IMR-90 (cell line): Measurements from ENCODE around the gene TGFBI.

Experiments used
- BHLHE40 ChIP-seq: fragments of 150-350 bp; IDR thresholded peaks from 2 replicates; pipeline ENCODE4 v1.6.1; 2016; ENCODE audit warnings: mild to moderate bottlenecking, low read depth, low read length
- CHD1 ChIP-seq: IDR thresholded peaks from 2 replicates; pipeline ENCODE4 v1.6.1; 2012; ENCODE audit warnings: low read depth, low read length, improper control_type of control experiment
- CTCF ChIP-seq: conservative IDR thresholded peaks from 2 replicates; pipeline ENCODE4 v1.5.1; 2012; ENCODE audit warnings: mild to moderate bottlenecking, low read depth, low read length, improper control_type of control experiment
- ELK1 ChIP-seq: fragments of 150-350 bp; IDR thresholded peaks from 2 replicates; pipeline ENCODE4 v1.6.1; 2016; ENCODE audit warnings: low read depth, mild to moderate bottlenecking, low read length, moderate library complexity, borderline replicate concordance
- FOS ChIP-seq: fragments of 150-350 bp; IDR thresholded peaks from 2 replicates; pipeline ENCODE4 v1.6.1; 2016; ENCODE audit warnings: low read depth, low read length
- MAZ ChIP-seq: IDR thresholded peaks from 2 replicates; pipeline ENCODE4 v1.6.1; 2012; ENCODE audit warnings: low read depth, mild to moderate bottlenecking, low read length, improper control_type of control experiment, moderate library complexity, borderline replicate concordance
- MXI1 ChIP-seq: IDR thresholded peaks from 2 replicates; pipeline ENCODE4 v1.6.1; 2012; ENCODE audit warnings: low read depth, mild to moderate bottlenecking, low read length, moderate library complexity, borderline replicate concordance
- POLR2A ChIP-seq: IDR thresholded peaks from 2 replicates; pipeline ENCODE4 v1.6.1; 2012; ENCODE audit warnings: mild to moderate bottlenecking, low read depth, low read length
- RAD21 ChIP-seq: IDR thresholded peaks from 2 replicates; pipeline ENCODE4 v1.6.1; 2012; ENCODE audit warnings: low read length, improper control_type of control experiment
- RCOR1 ChIP-seq: IDR thresholded peaks from 2 replicates; pipeline ENCODE4 v1.6.1; 2012; ENCODE audit warnings: mild to moderate bottlenecking, low read length, improper control_type of control experiment; ENCODE audit not compliant: insufficient replicate concordance
- RFX5 ChIP-seq: IDR thresholded peaks from 2 replicates; pipeline ENCODE4 v1.8.0; 2012; ENCODE audit warnings: low read depth, mild to moderate bottlenecking, low read length, moderate library complexity
- USF2 ChIP-seq: fragments of 150-350 bp; IDR thresholded peaks from 2 replicates; pipeline ENCODE4 v1.6.1; 2017; ENCODE audit warnings: mild to moderate bottlenecking, antibody characterized with exemption, low read length, low read depth

- TF ChIP-seq MXI1: no peak
- TF ChIP-seq FOS: no peak
- TF ChIP-seq RFX5: no peak
- no peak for TF ChIP-seq RAD21
- no peak for TF ChIP-seq CTCF
- TF ChIP-seq CHD1: no peak
- TF ChIP-seq POLR2A: no peak
- no peak for TF ChIP-seq ELK1
- no peak for TF ChIP-seq MAZ
- no peak for TF ChIP-seq BHLHE40
- TF ChIP-seq RCOR1: no peak
- no peak for TF ChIP-seq USF2
These were observed 66.3 kb downstream of the TGFBI start for GRCh38 chr5:136094913-136095641.
